NCI-H146 treated with DMSO at 0.1 percent for 48 hours (cell line): ENCODE results near the gene PNMT.
A peak's percentile ranks its signal among the peaks of the same experiment; 100 is the strongest.

Experiments used
- DNase-seq: peaks from one replicate; lab custom pipeline; 2025; ENCODE audit not compliant: unreplicated experiment; lab: John Stamatoyannopoulos, UW

The PNMT gene

GRCh38 chr17:39667945-39668924 lies at the start of gene PNMT:
Gene PNMT, plus strand, starts transcription at chr17:39668453. Its CDS starts 23 bp downstream, at chr17:39668476.
- no peak for DNase-seq

- peak; percentile 19 for DNase-seq
Observed at GRCh38 chr17:39618956-39619785, 49.1 kb upstream of the PNMT start.

- DNase-seq = no peak
Observed at GRCh38 chr17:39619786-39620101, 48.5 kb upstream of the PNMT start.

- DNase-seq = peak; percentile 76
Observed at GRCh38 chr17:39621523-39622379, 46.5 kb upstream of the PNMT start.

GRCh38 chr17:39622380-39623006 lies 45.8 kb upstream of the PNMT start:
- DNase-seq = no peak

- DNase-seq = peak; percentile 64
Observed at GRCh38 chr17:39623356-39623950, 44.8 kb upstream of the PNMT start.

GRCh38 chr17:39624313-39624712 lies 43.9 kb upstream of the PNMT start:
- DNase-seq = no peak

- DNase-seq = no peak
Observed at GRCh38 chr17:39625198-39625785, 43.0 kb upstream of the PNMT start.

GRCh38 chr17:39626171-39627046 lies 41.8 kb upstream of the PNMT start, which contains the start of gene PPP1R1B:
Gene PPP1R1B, plus strand, starts transcription at chr17:39626952. Its CDS starts 441 bp downstream, at chr17:39627393.
- DNase-seq = no peak

- no peak for DNase-seq
Observed at GRCh38 chr17:39627047-39627711, 41.1 kb upstream of the PNMT start.

GRCh38 chr17:39627712-39628516 lies 40.3 kb upstream of the PNMT start:
- DNase-seq = peak; percentile 23

GRCh38 chr17:39628655-39629493 lies 39.4 kb upstream of the PNMT start:
- DNase-seq = no peak

GRCh38 chr17:39629494-39629880 lies 38.8 kb upstream of the PNMT start:
- no peak for DNase-seq

- DNase-seq = no peak
Observed at GRCh38 chr17:39629898-39630297, 38.4 kb upstream of the PNMT start.

GRCh38 chr17:39631403-39631802 lies 36.9 kb upstream of the PNMT start:
- no peak for DNase-seq

GRCh38 chr17:39632153-39632941 lies 35.9 kb upstream of the PNMT start:
- DNase-seq = no peak
